ENCODE measurements around the gene ASXL1.

GRCh38 chr20:32353848-32354496 is 4.2 kb upstream of the ASXL1 start:
- no peak for TF ChIP-seq POLR2A (IDR thresholded peaks at IDR 0.05)
- TF ChIP-seq CTCF (IDR thresholded peaks at IDR 0.05), result no peak
- TF ChIP-seq POLR2AphosphoS5 (IDR thresholded peaks at IDR 0.05; ENCODE audit: insufficient read depth in 1 of 2, low read depth in 1 of 2), result no peak
